GM18858 (cell line): Measurements from ENCODE around the gene RYR2.
"Not testable (repeated sequence)": the region's sequence is repeated elsewhere in the genome, so short reads cannot be mapped to it uniquely, and the experiment has no call there.

Experiments used
- ATAC-seq: cut with Tn5 transposase; IDR thresholded peaks from one replicate; pipeline ENCODE4 v1.9.1; 2021; ENCODE audit not compliant: unreplicated experiment

RYR2 gene

DNA sequence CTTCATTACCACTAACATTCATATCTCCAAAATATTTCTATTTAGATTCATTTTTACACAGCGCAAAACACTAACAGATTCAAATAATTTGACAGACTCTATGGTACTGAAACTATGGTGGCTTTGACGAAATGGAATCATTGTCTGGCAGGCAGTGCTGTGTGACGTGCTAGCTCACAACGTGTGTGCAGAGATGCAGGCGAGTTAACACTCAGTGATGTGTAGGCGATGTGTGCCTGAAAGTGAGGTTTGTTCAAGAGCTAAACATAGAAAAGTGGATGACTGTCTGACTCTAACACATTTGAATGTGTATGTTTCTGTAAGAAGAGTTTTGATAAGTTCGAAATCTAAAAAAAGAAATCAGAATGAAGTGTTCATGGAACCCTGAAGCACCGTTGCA is 97.7 kb downstream of the RYR2 start:
- no peak for ATAC-seq

DNA sequence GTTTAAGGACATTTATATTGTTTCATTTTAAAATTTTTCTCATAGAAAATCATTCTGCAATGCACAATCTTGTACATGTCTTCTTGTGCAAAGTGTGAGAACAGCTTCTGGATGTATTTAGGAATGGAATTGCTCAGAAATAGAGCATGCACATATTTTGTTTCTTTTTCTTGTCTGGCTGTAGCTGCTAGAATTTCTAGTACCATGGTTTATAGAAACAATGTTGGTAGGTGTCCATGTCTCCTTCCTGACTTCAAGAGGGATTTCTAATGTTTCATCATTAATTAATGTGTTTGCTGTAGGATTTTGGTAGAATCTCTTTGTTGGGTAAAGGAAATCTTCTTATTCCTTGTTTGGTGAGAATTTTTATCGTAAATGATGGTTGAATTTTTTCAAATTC is 99.0 kb downstream of the RYR2 start:
- no peak for ATAC-seq

DNA sequence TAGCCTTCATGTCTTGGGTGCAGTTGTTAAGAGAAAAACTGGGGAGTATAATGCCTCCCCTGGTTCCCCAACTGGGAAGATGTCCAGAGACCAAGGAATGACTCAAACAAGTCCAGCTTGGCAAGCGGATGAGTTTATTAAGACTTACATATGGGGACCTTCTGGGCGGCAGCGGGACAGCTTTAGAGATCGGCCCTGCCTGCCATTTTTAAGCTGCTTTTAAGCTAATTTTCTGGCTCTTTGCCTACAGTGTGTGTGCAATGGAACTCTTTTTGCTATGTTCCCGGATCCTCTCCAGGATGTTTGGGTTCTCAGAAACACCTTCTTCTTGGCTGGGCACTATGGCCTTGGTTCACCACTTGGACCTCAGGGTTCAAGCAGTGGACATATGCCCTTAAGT is 99.5 kb downstream of the RYR2 start:
- no peak for ATAC-seq

DNA sequence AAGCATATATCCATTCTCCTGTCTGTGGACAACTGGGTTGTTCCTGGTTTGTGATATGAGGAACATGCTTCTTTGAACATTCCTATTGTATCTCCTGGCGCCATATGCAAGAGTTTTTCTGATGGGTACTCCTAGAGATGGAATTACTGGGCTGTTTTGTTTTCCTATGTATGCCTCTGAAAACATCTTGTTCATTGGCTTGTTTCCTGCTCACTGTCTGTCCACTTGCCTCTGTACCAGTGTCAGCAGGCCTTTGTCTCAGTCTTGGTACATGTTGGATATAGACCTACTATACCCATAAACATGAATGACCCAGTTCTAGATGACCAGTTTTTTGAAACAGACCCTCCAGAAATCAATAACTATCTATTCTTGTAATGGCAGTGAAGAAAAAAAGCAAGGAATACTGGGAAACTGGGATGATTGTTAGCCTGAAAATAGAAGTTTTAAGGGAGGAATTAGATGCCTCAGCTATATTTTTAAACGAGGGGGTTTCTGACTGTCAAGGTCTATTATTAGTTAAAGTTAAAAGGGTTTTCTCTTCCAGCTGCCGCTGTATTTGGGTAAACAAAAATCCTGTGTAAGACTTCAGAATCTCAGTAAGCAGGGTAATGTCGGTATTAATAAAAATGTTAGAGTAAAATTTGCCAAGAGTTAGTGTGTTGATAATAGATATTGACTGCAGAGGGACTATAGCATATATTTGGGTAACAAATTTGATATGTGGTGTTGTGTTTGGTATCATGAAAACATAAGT is 103.6 kb downstream of the RYR2 start:
- ATAC-seq, result no peak

DNA sequence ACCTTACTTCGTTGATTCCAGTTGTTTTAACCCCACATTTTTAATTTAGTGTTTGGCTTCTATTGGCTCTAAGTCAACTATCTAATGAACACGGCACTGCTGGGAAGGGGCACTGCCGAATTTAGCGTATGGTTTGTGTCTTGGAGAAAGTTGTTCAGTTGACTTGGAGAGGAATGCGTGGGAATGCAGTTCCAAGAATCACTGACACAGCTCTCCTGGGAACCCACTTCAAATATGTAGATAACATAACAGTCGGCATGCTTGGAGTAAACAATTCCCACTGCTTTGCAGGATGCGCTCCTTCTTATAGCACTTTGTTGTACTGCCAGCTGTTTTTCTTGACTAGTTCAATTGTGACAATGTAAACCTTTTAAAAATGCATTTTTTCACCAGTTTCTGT is 104.3 kb downstream of the RYR2 start:
- ATAC-seq, result no peak

DNA sequence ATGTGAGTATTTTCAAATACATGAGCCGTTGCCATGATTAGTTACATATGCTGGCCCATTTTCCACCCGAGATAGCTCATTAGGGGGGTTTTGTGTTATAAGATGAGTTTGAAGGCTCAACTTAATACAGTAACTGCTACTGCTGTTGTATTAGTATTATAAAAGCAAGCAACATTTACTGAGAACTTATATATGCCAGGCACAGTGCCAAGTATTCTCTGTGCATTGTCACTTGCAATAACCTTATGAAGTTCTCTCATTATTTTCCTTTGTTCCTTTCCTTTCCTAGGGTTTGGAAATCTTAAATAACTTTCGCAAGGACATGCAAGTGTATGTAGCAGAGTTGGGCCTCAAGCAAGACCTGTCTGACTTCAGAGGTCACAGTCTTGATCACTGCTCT is 107.9 kb downstream of the RYR2 start:
- ATAC-seq, result no peak

DNA sequence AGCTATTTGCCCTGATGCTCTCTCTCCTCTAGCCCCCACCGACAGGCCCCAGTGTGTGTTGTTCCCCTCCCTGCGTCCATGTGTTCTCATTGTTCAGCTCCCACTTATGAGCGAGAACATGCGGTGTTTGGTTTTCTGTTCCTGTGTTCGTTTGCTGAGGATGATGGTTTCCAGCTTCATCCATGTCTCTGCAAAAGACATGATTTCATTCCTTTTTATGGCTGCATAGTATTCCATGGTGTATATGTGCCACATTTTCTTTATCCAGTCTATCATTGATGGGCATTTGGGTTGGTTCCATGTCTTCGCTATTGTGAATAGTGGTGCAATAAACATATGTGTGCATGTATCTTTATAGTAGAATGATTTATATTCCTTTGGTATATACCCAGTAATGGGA is 110.0 kb downstream of the RYR2 start:
- not testable (repeated sequence) for ATAC-seq

DNA sequence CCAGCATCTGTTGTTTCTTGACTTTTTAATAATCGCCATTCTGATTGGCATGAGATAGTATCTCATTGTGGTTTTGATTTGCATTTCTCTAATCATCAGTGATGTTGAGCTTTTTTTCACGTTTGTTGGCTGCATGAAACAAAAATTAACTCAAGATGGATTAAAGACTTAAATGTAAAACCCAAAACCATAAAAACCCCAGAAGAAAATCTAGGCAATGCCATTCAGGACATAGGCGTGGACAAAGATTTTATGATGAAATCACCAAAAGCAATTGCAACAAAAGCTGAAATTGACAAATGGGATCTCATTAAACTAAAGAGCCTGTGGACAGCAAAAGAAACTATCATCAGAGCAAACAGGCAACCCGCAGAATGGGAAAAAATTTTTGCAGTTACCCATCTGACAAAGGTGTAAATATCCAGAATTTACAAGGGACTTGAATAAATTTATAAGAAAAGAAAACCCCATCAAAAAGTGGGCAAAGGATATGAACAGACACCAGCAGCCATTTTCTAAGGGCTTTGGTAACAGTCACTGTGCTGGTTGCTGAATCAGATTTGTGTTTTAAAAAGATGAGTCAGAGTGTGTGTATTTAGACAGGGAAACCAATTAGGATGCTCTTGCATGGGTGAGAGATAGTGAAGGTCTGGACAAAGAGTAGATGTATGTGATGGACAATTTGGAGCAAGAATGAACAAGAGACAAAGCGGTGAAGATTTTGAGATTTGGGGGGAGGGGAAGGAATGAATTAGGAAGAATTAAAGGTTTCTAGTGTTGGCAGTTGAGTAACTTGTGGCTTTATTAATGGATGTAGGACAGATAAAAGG is 110.7 kb downstream of the RYR2 start:
- no peak for ATAC-seq

DNA sequence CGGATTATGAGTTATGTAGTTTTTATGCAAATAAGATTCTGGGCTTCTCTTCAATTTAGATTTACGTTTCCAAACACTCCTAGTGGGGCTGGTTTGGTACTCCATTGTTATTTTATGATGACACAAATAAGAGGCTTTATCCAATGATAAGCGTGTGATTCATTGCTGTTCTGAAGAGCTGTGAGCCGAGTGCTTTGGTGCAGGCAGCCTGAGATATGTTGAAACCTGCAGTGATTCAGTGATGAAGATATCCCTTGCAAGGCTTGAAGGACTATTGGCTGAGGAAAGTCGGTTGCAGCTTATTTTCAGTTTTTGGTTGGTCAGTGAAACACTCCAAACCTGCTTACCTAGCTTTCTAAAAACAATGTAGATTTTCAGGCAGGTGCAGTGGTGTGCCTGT is 112.2 kb downstream of the RYR2 start:
- ATAC-seq, result no peak

DNA sequence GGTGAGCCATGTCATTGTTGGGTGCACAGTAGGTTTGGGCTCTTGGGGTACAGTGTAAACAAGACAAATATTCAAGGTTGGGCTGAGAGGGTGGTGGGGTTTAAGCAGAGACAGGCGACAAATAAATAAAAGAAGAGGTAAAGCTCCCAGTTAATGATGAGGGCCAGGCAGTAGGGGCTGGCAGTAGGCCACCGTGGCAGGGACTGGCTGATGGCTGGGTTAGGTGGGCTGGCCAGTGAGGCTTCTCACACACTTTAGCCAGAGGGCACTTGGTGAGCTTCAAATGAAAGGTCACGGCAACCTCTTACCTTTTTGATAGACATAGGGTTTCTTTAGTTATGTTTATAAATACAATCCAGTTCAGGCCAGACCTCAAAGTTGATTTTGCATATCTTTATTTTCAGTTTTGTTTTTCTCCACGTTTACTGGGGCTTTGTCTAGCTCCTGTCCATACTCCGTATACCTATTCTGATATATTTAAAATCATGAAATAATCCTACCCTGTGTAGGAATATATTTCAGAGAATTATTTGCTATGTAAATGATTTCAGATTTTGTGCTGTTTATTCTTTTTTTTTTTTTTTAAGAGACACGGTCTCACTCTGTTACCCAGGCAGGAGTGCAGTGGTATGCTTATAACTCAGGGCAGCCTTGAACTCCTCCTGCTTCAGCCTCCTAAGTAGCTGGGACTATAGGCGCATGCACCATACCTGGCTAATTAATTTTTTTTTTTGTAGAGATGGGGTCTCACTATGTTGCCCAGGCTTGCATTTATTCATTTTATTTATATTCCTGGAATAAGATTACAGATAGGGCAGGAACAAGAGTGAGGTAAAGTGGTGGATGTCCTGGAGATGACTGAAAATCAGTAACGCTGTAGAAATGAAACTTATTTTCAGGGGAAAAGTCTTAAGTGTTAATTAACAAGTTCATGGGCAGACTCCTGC is 122.7 kb downstream of the RYR2 start:
- no peak for ATAC-seq

DNA sequence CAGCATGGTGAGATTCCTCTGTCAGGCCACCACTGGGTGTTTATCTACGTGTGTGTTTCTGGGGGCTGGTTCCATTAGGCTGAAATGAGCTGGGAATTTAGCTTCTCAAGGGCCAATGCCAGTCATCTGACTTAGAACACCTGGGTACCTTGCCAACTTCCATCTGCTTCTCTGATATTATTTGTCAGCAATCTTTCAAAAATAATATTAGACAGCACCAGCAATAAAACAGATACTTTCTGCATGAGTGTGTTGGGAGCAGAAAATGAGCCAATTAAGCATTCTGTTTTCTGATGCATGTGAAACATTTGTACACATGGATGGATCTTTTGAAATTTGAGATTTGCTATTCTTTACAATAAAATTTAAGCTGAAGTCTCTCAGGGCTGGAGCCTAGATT is 124.1 kb downstream of the RYR2 start:
- no peak for ATAC-seq

DNA sequence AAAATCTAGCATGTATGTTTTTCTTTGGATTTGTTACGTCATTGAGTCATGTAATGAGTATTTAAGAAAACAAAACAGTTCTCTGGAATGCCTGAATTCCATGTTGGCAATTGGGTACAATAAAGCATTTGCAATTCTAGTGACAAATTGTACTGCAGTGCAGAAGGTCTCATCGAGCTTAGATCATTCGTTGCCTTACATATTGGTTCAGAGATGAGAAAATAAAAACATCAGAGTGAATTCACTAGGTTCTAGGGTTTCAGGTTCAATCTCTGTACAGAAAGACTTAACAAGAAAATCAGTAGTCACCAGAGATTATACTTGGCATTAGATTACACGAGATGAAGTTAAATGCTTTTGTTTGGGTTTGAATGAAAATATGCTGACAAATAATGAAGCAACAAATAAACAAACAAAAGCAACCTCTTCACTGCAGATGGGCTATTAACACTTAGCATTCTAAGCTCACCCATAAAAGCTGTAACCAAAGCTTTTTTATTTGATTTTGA is 124.7 kb downstream of the RYR2 start:
- ATAC-seq, result no peak

DNA sequence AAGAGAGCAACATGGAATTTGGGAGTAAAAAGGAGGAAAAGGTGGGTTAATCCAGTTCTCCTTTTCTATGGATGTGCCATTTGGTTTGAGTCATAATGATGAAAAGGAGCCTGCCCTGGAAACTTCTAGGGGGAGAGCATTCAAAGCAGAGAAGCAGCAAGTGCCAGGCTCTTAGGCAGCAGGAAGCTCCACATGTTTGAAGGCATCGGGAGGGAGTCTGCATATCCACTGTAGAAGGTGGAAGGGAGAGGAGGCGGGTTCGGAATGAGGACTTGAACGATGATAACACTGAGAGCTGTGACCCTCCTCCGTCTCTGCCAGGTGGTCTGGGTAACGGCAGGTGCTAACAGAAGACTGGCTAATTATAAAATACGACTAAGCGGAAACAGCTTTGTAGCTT is 128.2 kb downstream of the RYR2 start:
- ATAC-seq, result no peak

DNA sequence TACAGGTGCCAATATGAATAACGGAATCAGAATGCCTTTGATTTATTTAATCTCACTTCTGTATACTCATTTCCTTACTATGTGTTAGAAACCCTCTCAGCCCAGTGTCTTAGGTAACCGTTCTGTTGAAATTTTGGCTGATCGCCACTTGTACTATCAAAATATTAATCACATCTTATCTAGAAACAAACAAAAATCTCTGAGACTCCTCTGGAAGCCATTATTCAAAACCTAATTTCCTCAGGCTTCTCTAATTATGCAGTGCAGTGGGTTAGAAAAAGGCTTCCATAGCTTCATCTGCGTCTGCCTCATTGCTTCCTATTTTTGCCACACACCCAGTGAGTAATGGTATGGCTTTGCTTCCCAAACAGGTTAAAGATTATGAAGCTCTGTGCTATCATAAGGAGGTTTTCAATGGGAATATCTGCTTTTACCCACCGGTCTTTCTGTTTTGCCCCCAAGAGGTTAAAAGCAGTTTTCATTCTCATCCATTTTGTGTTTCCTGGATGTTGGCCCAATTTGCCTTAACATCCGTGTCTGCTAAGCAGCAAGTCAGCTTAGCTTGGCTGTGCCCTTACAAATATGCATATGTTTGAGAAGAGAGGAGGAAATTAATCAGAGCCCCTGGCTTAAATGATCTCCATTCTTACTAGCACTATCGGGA is 129.6 kb downstream of the RYR2 start:
- no peak for ATAC-seq

DNA sequence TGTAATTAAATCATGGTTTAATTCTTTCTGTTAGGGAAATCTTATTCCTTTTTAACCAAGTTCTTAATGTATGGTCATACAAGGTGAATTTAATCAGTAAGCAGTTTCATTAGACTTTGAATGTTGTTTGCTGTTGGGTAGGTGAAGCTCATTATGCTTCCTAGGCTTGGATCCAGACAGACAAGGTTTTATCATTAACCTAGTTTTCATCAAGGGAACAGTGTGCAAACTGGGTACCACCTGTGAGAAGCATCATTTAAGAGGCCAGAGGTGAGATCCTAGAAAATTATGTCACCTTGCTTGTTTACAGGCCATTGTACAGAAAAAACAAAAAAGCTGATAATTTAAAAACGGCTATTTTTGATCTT is 130.1 kb downstream of the RYR2 start:
- no peak for ATAC-seq

DNA sequence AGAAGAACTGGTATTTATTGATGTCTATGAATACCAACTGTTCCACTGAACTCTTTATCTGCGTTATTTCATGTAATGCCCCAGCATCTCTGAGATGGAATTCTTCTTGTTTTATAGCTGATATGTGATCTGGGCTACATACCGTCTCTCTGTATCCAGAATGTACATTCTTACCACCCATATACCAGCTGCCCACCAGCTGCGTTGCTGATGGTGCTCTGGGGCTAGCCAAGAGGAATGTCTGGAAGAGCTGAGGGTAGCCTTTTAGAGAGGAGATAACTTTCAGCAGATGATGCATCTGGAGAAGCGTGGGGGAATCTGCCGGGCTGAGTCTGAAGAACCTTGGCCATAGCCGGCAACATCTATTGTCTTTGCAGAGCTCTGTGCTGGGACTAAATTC is 137.5 kb downstream of the RYR2 start:
- no peak for ATAC-seq

DNA sequence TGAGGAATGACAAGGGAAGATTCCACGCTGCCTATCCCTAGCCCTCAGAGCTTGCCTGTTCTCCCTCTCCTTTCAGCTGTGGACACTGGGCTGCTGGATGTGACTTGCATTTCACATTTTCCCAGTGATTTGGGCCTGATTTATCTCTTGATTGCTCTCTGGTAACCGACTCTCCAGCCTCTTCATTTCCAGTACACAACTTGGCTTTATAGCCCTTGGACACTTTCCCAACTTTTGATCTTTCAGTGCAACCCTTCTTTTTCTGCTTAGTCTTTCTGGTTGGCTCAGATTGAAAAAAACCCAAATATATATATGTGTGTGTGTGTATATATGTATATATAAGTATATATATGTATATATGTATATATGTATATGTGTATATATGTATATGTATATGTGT is 138.3 kb downstream of the RYR2 start:
- ATAC-seq, result no peak

DNA sequence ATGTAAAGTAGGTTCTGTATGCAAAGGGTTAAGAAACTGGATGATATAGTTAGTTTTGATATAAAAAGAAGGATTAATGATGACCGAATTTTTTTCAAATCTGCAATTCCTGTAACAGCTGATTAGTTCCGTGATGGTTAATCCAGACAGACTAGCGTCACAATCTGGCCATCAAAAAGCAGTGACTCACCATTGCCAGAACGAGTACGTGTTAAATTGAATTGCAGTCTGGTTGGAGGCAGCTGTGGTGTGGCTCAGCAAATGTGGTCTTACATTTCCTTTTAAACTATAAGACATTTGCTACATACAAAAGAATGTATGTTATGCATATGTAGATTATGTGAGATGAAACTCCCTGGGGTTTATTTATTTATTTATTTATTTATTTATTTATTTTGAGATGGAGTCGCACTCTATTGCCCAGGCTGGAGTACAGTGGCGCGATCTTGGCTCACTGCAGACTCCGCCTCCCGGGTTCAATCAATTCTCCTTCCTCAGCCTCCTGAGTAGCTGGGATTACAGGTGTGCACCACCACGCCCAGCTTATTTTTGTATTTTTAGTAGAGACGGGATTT is 139.8 kb downstream of the RYR2 start:
- ATAC-seq, result no peak

DNA sequence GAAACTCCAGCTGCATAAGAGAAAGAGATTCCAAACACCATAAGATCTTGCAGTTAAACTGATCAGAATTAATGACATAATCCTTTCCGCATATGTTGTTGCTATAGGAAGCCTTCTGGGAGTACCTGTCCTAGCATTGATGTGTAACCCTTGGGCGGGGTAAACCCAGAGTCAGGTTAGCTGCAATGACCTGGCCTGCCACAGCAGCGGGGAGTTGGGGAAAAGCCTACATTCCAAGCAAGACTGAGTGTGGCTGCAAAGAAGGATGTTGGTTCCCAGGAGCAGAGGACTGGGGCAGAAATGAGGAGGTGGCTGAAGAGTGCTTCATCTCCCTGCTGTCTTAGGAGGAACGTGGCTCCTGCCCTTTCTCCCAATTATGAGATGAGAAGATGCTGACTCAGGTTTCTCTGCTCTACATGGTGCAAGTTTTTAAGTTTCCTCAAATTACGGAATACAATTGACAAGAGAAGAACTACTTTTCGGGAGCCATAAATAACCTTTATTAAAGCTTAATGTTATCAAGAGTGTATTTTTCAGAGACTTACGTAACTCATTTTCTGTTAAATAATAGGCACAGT is 142.1 kb downstream of the RYR2 start:
- ATAC-seq, result no peak

DNA sequence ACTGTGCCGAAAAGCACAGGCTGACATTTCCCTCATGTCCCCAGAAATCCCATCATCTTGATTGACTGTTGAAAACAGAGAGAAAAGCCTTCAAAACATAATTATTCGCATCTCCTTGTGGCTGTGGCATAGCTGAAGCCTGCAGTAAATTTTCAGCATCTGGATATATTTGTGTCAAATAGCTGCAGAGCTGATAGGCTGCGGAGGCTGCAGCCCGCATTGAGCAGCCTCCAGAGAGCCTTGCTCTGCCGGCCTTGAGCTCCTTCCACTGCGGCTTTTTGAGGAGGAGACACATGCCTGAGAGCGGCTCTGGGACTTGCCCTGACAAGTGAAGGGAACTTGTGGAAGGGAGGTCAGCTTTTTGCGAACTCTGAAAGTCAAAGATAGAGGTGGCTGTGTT is 144.7 kb downstream of the RYR2 start:
- ATAC-seq, result no peak
